ENCODE data around the gene DAPK1.

The DAPK1 gene

DNA sequence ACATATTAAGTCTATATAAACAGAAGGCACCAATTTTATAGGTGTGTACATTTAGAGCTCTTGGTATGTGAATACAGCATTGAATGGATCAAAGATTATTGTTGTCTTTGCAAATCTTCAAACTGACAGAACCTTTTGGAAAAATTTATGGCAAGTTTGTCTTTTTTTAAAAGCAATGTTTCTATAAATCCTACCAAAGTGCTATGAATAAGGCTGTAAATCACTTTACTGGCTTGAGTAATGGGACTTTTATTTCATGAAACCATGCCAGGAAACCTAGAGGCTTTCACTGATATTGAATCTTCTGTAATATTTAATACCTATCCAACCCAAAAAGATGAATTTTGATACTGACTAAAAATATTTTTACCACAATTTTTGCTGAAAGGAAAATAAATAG lies 7.4 kb upstream of the DAPK1 start:
- H3K79me2 ChIP-seq (ENCODE audit: insufficient read depth, low read length): no peaks in the 10 kb centered on the region
- no peaks in the 10 kb centered on the region for H3K4me1 ChIP-seq (ENCODE audit: insufficient read depth, low read length)
- no peaks in the 10 kb centered on the region for H3K9me3 ChIP-seq (ENCODE audit: insufficient read depth, low read length, severe bottlenecking)
- H3K27ac ChIP-seq (ENCODE audit: low read length): no peak overlapping the region
- no peak for DNase-seq
- ATAC-seq (ENCODE audit: insufficient read depth, low read depth): no peak
- H3K4me2 ChIP-seq (ENCODE audit: insufficient read depth, low read length): no peak overlapping the region
- H2AFZ ChIP-seq (ENCODE audit: low read depth, low read length): no peak overlapping the region
- no peaks in the 10 kb centered on the region for H3K36me3 ChIP-seq (ENCODE audit: insufficient read depth, low read length)
- no peaks in the 10 kb centered on the region for H4K20me1 ChIP-seq (ENCODE audit: insufficient read depth, low read length)
- no peaks in the 10 kb centered on the region for H3K27me3 ChIP-seq (ENCODE audit: insufficient read depth, low read length, poor library complexity)
- H3K4me3 ChIP-seq (ENCODE audit: low read depth in 1 of 2, low read length in 2 of 2): no peak overlapping the region
- TF ChIP-seq EZH2 (IDR thresholded peaks at IDR 0.05; ENCODE audit: borderline replicate concordance, low read depth, low read length, severe bottlenecking): no peak
- TF ChIP-seq, protein P1, sequence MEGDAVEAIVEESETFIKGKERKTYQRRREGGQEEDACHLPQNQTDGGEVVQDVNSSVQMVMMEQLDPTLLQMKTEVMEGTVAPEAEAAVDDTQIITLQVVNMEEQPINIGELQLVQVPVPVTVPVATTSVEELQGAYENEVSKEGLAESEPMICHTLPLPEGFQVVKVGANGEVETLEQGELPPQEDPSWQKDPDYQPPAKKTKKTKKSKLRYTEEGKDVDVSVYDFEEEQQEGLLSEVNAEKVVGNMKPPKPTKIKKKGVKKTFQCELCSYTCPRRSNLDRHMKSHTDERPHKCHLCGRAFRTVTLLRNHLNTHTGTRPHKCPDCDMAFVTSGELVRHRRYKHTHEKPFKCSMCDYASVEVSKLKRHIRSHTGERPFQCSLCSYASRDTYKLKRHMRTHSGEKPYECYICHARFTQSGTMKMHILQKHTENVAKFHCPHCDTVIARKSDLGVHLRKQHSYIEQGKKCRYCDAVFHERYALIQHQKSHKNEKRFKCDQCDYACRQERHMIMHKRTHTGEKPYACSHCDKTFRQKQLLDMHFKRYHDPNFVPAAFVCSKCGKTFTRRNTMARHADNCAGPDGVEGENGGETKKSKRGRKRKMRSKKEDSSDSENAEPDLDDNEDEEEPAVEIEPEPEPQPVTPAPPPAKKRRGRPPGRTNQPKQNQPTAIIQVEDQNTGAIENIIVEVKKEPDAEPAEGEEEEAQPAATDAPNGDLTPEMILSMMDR (IDR thresholded peaks at IDR 0.05; ENCODE audit: borderline replicate concordance, extremely low read depth, low read length, poor library complexity, severe bottlenecking): no peak
- H3K9ac ChIP-seq (ENCODE audit: low read depth, low read length): no peak overlapping the region

DNA sequence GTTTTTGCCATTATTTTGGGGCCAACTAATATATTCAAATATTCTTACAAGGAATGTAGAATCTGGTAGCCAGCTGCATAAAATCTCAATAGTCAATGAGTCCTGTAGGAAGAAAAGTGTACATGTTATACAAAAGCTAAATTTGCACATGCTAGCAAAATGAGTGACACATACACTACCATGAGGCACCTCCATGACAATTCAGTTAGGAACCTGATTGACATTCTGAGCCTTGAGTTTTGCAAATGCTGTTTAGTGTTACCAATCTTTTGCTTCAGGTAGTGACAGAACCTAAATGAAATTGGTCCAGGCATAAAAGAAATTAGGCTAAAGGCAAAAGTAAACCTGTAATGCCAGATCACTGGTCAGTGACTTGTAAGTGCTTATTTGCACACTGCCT lies 6.8 kb upstream of the DAPK1 start:
- no peaks in the 10 kb centered on the region for H3K27me3 ChIP-seq (ENCODE audit: insufficient read depth, low read length, poor library complexity)
- DNase-seq (no peak), ATAC-seq (ENCODE audit: insufficient read depth, low read depth) (no peak)
- no peak overlapping the region for H3K4me2 ChIP-seq (ENCODE audit: insufficient read depth, low read length)
- H3K36me3 ChIP-seq (ENCODE audit: insufficient read depth, low read length): no peaks in the 10 kb centered on the region
- H3K79me2 ChIP-seq (ENCODE audit: insufficient read depth, low read length): no peaks in the 10 kb centered on the region
- no peaks in the 10 kb centered on the region for H4K20me1 ChIP-seq (ENCODE audit: insufficient read depth, low read length)
- no peaks in the 10 kb centered on the region for H3K4me1 ChIP-seq (ENCODE audit: insufficient read depth, low read length)
- no peaks in the 10 kb centered on the region for H3K9me3 ChIP-seq (ENCODE audit: insufficient read depth, low read length, severe bottlenecking)
- H3K4me3 ChIP-seq (ENCODE audit: low read depth in 1 of 2, low read length in 2 of 2): no peak overlapping the region
- TF ChIP-seq EZH2 (IDR thresholded peaks at IDR 0.05; ENCODE audit: borderline replicate concordance, low read depth, low read length, severe bottlenecking): no peak
- TF ChIP-seq, protein P1 (IDR thresholded peaks at IDR 0.05; ENCODE audit: borderline replicate concordance, extremely low read depth, low read length, poor library complexity, severe bottlenecking): no peak
- no peak overlapping the region for H2AFZ ChIP-seq (ENCODE audit: low read depth, low read length)
- H3K9ac ChIP-seq (ENCODE audit: low read depth, low read length): no peak overlapping the region
- no peak overlapping the region for H3K27ac ChIP-seq (ENCODE audit: low read length)

DNA sequence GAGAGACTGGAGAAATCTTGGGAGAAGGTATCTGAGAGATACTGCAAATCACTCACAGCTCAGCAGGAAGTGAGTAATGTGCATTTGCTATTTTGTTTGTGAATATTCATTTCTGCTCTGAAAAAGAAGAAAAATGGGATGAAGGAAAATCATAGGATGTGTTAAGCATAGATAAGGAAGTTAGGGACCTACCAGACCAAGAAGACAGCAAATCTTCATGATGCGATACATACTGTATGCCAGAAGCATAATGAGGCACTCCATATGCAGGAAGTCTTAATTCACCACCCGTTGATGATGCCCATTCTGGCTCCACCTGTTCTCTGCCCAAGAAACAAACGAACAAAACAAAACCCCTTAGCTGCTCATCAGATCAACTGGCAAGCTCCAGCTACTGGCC lies 6.1 kb upstream of the DAPK1 start:
- no peak overlapping the region for H3K4me2 ChIP-seq (ENCODE audit: insufficient read depth, low read length)
- H3K79me2 ChIP-seq (ENCODE audit: insufficient read depth, low read length): no peaks in the 10 kb centered on the region
- H3K4me1 ChIP-seq (ENCODE audit: insufficient read depth, low read length): no peaks in the 10 kb centered on the region
- no peaks in the 10 kb centered on the region for H3K27me3 ChIP-seq (ENCODE audit: insufficient read depth, low read length, poor library complexity)
- no peaks in the 10 kb centered on the region for H4K20me1 ChIP-seq (ENCODE audit: insufficient read depth, low read length)
- H3K4me3 ChIP-seq (ENCODE audit: low read depth in 1 of 2, low read length in 2 of 2): no peak overlapping the region
- no peaks in the 10 kb centered on the region for H3K9me3 ChIP-seq (ENCODE audit: insufficient read depth, low read length, severe bottlenecking)
- no peaks in the 10 kb centered on the region for H3K36me3 ChIP-seq (ENCODE audit: insufficient read depth, low read length)
- H3K9ac ChIP-seq (ENCODE audit: low read depth, low read length): no peak overlapping the region
- DNase-seq (no peak), ATAC-seq (ENCODE audit: insufficient read depth, low read depth) (no peak)
- TF ChIP-seq EZH2 (IDR thresholded peaks at IDR 0.05; ENCODE audit: borderline replicate concordance, low read depth, low read length, severe bottlenecking): no peak
- TF ChIP-seq, protein P1 (IDR thresholded peaks at IDR 0.05; ENCODE audit: borderline replicate concordance, extremely low read depth, low read length, poor library complexity, severe bottlenecking): no peak
- H2AFZ ChIP-seq (ENCODE audit: low read depth, low read length): no peak overlapping the region
- no peak overlapping the region for H3K27ac ChIP-seq (ENCODE audit: low read length)

DNA sequence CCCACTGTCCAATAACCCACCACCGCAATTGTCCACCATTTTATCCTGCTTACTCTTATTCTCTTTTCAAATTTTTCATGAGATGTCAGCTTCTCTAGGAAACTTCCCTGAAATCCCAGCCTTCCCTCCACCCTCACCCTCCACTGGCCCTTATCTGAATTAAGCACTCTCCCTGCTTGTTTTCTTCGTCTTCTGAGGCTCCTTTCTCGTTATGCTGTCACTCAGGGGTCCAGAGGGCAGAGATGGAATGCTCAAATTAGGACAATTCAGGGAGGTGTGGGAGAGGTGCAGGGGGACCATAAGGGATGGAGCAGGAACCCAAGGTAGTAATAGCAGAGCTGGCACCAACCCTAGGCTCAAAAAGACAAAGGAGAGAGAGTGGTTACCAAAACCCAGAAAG lies 5.0 kb upstream of the DAPK1 start:
- H3K27ac ChIP-seq (ENCODE audit: low read length): no peak overlapping the region
- H3K9ac ChIP-seq (ENCODE audit: low read depth, low read length): no peak overlapping the region
- no peak for ATAC-seq (ENCODE audit: insufficient read depth, low read depth)
- DNase-seq: no peak
- H2AFZ ChIP-seq (ENCODE audit: low read depth, low read length): no peak overlapping the region
- H3K79me2 ChIP-seq (ENCODE audit: insufficient read depth, low read length): no peaks in the 10 kb centered on the region
- H3K36me3 ChIP-seq (ENCODE audit: insufficient read depth, low read length): no peaks in the 10 kb centered on the region
- H3K27me3 ChIP-seq (ENCODE audit: insufficient read depth, low read length, poor library complexity): no peaks in the 10 kb centered on the region
- H3K4me1 ChIP-seq (ENCODE audit: insufficient read depth, low read length): no peaks in the 10 kb centered on the region
- no peaks in the 10 kb centered on the region for H4K20me1 ChIP-seq (ENCODE audit: insufficient read depth, low read length)
- no peaks in the 10 kb centered on the region for H3K9me3 ChIP-seq (ENCODE audit: insufficient read depth, low read length, severe bottlenecking)
- TF ChIP-seq EZH2 (IDR thresholded peaks at IDR 0.05; ENCODE audit: borderline replicate concordance, low read depth, low read length, severe bottlenecking): no peak
- TF ChIP-seq, protein P1 (IDR thresholded peaks at IDR 0.05; ENCODE audit: borderline replicate concordance, extremely low read depth, low read length, poor library complexity, severe bottlenecking): no peak
- no peak overlapping the region for H3K4me3 ChIP-seq (ENCODE audit: low read depth in 1 of 2, low read length in 2 of 2)
- no peak overlapping the region for H3K4me2 ChIP-seq (ENCODE audit: insufficient read depth, low read length)

Data from DND-41 (cell line).